ENCODE measurements around the gene TMEM208. TPM values are rescaled to one million over a fixed set of nuclear protein-coding genes. Genes with fewer than 3 reads are reported as not detected.
A peak's percentile ranks its signal among the peaks of the same experiment; 100 is the strongest.

Gene TMEM208
- total RNA-seq, 1 experiment from 2014 or later = 53.5 TPM

DNA sequence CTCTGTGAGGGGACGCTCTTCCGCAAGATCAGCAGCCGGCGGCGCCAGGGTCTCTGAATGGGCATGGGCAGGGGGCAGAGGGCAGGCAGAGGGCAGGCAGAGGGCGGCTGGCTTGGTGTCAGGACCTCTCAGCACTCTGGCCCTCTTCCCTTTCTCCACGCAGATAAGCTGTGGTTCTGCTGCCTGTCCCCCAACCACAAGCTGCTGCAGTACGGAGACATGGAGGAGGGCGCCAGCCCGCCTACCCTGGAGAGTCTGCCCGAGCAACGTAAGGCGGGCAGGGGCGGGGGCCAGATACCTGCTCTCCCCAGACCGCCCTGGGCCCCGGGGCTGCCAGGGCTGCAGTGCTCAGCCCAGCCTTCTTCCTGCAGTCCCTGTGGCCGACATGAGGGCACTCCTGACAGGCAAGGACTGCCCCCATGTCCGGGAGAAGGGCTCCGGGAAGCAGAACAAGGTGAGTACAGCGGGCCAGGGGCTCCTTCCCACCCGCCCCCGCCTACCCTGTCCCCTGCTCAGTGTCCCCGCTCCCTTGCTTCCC lies 23.9 kb upstream of the TMEM208 start:
- Mint-ChIP-seq H3K4me1 (ENCODE audit: low read depth, unreplicated experiment) (peaks cover 8% of the 10 kb centered on the region), H3K27me3 (ENCODE audit: unreplicated experiment) (no peaks in the 10 kb centered on the region), H3K9me3 (ENCODE audit: low read depth, unreplicated experiment) (no peaks in the 10 kb centered on the region), H3K27ac (ENCODE audit: unreplicated experiment) (no peak overlapping the region), H3K4me3 (ENCODE audit: low read depth, unreplicated experiment) (no peak overlapping the region), H3K36me3 (ENCODE audit: insufficient read depth, unreplicated experiment) (peaks cover 78% of the 10 kb centered on the region)
- no peak for TF ChIP-seq CTCF (IDR thresholded peaks at IDR 0.05; ENCODE audit: unreplicated experiment)
- DNase-seq = no peak
- intact Hi-C loops (cut with micrococcal nuclease; ENCODE audit: unreplicated experiment) = no loop called here
- no TSS peak for BruUV-seq (replicated peaks)
- CTCF ChIA-PET = no interaction called here

DNA sequence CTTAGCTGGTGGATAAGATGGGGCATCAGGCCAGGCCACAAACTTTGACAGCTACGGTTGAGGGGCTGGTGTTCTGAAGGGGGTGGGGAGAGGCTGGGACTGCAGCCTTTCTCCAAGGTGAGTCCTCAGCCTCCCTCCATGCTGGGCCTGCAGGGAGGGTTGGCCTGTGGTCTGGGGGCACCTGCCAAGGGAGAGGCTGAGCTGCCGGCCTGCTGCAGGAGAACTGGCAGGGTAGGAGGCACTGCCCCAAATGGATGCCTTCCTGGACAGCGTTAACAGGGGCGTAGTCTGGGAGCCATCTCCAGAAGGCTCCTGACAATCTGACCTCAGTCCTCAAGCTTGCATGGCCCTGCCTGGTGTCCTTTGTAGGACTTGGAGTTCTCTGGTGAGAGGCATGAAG lies 22.9 kb upstream of the TMEM208 start:
- no peaks in the 10 kb centered on the region for H3K9me3 Mint-ChIP-seq (ENCODE audit: low read depth, unreplicated experiment)
- no peak overlapping the region for H3K4me3 Mint-ChIP-seq (ENCODE audit: low read depth, unreplicated experiment)
- H3K27me3 Mint-ChIP-seq (ENCODE audit: unreplicated experiment) = peaks cover 7% of the 10 kb centered on the region
- no peaks in the 10 kb centered on the region for H3K4me1 Mint-ChIP-seq (ENCODE audit: low read depth, unreplicated experiment)
- intact Hi-C loops (cut with micrococcal nuclease; ENCODE audit: unreplicated experiment) = no loop called here
- no peak for TF ChIP-seq CTCF (IDR thresholded peaks at IDR 0.05; ENCODE audit: unreplicated experiment)
- no TSS peak for BruUV-seq (replicated peaks)
- peaks cover 67% of the 10 kb centered on the region for H3K36me3 Mint-ChIP-seq (ENCODE audit: insufficient read depth, unreplicated experiment)
- CTCF ChIA-PET = no interaction called here
- no peak overlapping the region for H3K27ac Mint-ChIP-seq (ENCODE audit: unreplicated experiment)
- DNase-seq = no peak

GRCh38 chr16:67206129-67206837 lies 20.6 kb upstream of the TMEM208 start:
- DNase-seq = no peak
- Mint-ChIP-seq H3K36me3 (ENCODE audit: insufficient read depth, unreplicated experiment) (peaks cover 47% of the 10 kb centered on the region), H3K9me3 (ENCODE audit: low read depth, unreplicated experiment) (no peaks in the 10 kb centered on the region), H3K4me3 (ENCODE audit: low read depth, unreplicated experiment) (no peak overlapping the region), H3K27me3 (ENCODE audit: unreplicated experiment) (peaks cover 13% of the 10 kb centered on the region), H3K27ac (ENCODE audit: unreplicated experiment) (peak overlapping the region; percentile 11), H3K4me1 (ENCODE audit: low read depth, unreplicated experiment) (no peaks in the 10 kb centered on the region)
- no peak for TF ChIP-seq CTCF (IDR thresholded peaks at IDR 0.05; ENCODE audit: unreplicated experiment)
- CTCF ChIA-PET = interaction anchor here (0.5 to 0.6 kb wide), 2 partner anchors 157 to 293 kb away, joined by 3 to 5 read pairs; no protein-coding TSS in a partner anchor
- no TSS peak for BruUV-seq (replicated peaks)
- intact Hi-C loops (cut with micrococcal nuclease; ENCODE audit: unreplicated experiment) = no loop called here

DNA sequence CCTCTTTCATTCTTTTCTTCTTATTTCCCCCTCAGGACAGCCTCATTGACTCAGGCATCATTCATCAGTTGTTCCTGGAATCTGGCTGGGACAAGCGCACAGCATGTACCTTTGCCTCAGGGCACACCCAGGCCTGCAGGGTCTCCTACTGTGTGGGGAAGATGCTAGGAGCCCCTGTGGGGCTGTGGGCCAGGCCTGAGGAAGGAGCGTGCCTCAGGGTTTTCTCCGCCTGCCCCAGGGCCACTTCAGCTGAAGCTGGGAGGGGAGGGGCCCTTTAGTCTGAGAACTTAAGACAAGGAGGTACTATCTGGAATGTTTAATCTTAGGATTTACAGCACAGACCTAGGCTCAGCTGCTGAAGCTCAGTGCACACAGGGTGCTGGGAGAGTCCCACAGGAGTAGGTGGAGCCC lies 20.1 kb upstream of the TMEM208 start:
- BruUV-seq (replicated peaks) = no TSS peak
- TF ChIP-seq CTCF (IDR thresholded peaks at IDR 0.05; ENCODE audit: unreplicated experiment) = no peak
- Mint-ChIP-seq H3K4me3 (ENCODE audit: low read depth, unreplicated experiment) (no peak overlapping the region), H3K4me1 (ENCODE audit: low read depth, unreplicated experiment) (no peaks in the 10 kb centered on the region), H3K27me3 (ENCODE audit: unreplicated experiment) (peaks cover 13% of the 10 kb centered on the region), H3K9me3 (ENCODE audit: low read depth, unreplicated experiment) (no peaks in the 10 kb centered on the region), H3K27ac (ENCODE audit: unreplicated experiment) (peak overlapping the region; percentile 11), H3K36me3 (ENCODE audit: insufficient read depth, unreplicated experiment) (peaks cover 42% of the 10 kb centered on the region)
- DNase-seq = no peak
- intact Hi-C loops (cut with micrococcal nuclease; ENCODE audit: unreplicated experiment) = no loop called here
- CTCF ChIA-PET = no interaction called here
